Thyroid gland (tissue), 4 donors: ENCODE measurements around the gene CCNG1. TPM values are rescaled to one million over a fixed set of nuclear protein-coding genes. Genes with fewer than 3 reads are reported as not detected.

Experiments used
- DNase-seq, 2 donors: peaks; one replicate each; pipeline ENCODE4 v3.0.0-alpha.2; 2019
- H3K27ac ChIP-seq, 3 donors: fragments of 200-600 bp; sonication (generic); 1 replicate in 2 of 3; 2 replicates in 1 of 3; pipeline ENCODE4 v1.5.1; 2016 to 2019; ENCODE audit warnings: mild to moderate bottlenecking in 1 of 3, moderate library complexity in 1 of 3
- H3K27me3 ChIP-seq: fragments of 200-600 bp; sonication (generic); one replicate; pipeline ENCODE4 v1.5.1; 2019
- H3K36me3 ChIP-seq, 2 donors: fragments of 200-600 bp; sonication (generic); one replicate each; pipeline ENCODE4 v1.5.1; 2016 to 2019
- H3K4me1 ChIP-seq, 2 donors: fragments of 200-600 bp; sonication (generic); one replicate each; pipeline ENCODE4 v1.5.1; 2017 to 2019
- H3K4me3 ChIP-seq, 3 donors: fragments of 200-600 bp; sonication (generic); replicated peaks in 1 of 3; 1 replicate in 2 of 3; 2 replicates in 1 of 3; pipeline ENCODE4 v1.5.1; 2016; ENCODE audit warnings: mild to moderate bottlenecking in 1 of 3
- H3K9me3 ChIP-seq: fragments of 200-600 bp; sonication (generic); one replicate; pipeline ENCODE4 v1.5.1; 2017
- POLR2A ChIP-seq, 2 donors: fragments of 450-650 bp; IDR thresholded peaks; one replicate each; pipeline ENCODE4 v1.6.1; 2017; ENCODE audit warnings: antibody characterized with exemption in 2 of 2, mild to moderate bottlenecking in 2 of 2, moderate library complexity in 1 of 2
- WGBS, 2 donors: methylation state at CpG; one replicate each; pipeline ENCODE4 v1.1.5; 2017; 5-methylcytosine and 5-hydroxymethylcytosine counted together
- intact Hi-C: fragments of 100-400 bp; cut with DNase I; formaldehyde crosslinking; loops from one replicate; pipeline ENCODE4 v1.15.1; 2023
- total RNA-seq, 4 donors: library from RNA; depleted of rRNA; stranded (reverse); fragments of >200 nt; gene quantifications; one replicate each; pipeline ENCODE4 v1.2.3, GENCODE V29; 2016
- TF ChIP-seq, protein P1 (sequence below), 6 experiments: fragments of 200-600 bp in 3 of 6; fragments of 450-650 bp in 3 of 6; sonication (generic) in 3 of 6; IDR thresholded peaks; one replicate each; pipeline ENCODE4 v1.5.1; 2016 to 2019; ENCODE audit warnings: antibody characterized with exemption in 6 of 6, mild to moderate bottlenecking in 2 of 6, inconsistent platforms in 1 of 6, moderate library complexity in 1 of 6

Gene CCNG1
- total RNA-seq, 4 donors from 2014 or later = 116 to 149 (median 125) TPM

DNA sequence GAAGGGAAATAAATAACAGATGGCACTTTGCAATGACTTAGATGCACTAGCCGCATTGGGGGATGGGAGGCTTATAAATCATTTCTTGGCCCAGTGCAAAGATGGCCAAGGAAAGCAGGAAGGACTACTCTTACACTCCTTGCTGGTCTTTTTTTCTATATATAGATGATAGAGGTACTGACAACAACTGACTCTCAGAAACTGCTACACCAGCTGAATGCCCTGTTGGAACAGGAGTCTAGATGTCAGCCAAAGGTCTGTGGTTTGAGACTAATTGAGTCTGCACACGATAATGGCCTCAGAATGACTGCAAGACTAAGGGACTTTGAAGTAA is 1.7 kb downstream of the CCNG1 start:
- intact Hi-C loops = no loop called here
- TF ChIP-seq, protein P1, sequence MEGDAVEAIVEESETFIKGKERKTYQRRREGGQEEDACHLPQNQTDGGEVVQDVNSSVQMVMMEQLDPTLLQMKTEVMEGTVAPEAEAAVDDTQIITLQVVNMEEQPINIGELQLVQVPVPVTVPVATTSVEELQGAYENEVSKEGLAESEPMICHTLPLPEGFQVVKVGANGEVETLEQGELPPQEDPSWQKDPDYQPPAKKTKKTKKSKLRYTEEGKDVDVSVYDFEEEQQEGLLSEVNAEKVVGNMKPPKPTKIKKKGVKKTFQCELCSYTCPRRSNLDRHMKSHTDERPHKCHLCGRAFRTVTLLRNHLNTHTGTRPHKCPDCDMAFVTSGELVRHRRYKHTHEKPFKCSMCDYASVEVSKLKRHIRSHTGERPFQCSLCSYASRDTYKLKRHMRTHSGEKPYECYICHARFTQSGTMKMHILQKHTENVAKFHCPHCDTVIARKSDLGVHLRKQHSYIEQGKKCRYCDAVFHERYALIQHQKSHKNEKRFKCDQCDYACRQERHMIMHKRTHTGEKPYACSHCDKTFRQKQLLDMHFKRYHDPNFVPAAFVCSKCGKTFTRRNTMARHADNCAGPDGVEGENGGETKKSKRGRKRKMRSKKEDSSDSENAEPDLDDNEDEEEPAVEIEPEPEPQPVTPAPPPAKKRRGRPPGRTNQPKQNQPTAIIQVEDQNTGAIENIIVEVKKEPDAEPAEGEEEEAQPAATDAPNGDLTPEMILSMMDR (IDR thresholded peaks at IDR 0.05) = no peak
- no peak for TF ChIP-seq POLR2A (IDR thresholded peaks at IDR 0.05)
- no peak overlapping the region for H3K4me3 ChIP-seq
- 64 to 70% methylated on average over 2 of the region's 2 CpGs for WGBS, 2 donors
- peaks cover 6 to 16% of the 10 kb centered on the region in 2 donors for H3K36me3 ChIP-seq
- DNase-seq = no peak
- no peaks in the 10 kb centered on the region for H3K27me3 ChIP-seq
- H3K4me1 ChIP-seq = peaks cover 18 to 25% of the 10 kb centered on the region in 2 donors
- no peaks in the 10 kb centered on the region for H3K9me3 ChIP-seq
- no peak overlapping the region for H3K27ac ChIP-seq

DNA sequence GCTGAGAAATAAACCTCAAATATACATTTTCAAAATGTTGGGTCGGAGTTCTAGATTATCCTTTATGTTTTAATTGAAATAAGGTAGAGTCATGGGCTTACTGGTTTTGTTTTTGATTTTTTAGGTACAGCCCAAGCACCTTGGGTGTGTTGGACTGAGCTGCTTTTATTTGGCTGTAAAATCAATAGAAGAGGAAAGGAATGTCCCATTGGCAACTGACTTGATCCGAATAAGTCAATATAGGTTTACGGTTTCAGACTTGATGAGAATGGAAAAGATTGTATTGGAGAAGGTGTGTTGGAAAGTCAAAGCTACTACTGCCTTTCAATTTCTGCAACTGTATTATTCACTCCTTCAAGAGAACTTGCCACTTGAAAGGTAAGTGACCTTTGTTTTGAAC is 3.6 kb downstream of the CCNG1 start:
- 97 to 98% methylated on average over 3 of the region's 3 CpGs for WGBS, 2 donors

DNA sequence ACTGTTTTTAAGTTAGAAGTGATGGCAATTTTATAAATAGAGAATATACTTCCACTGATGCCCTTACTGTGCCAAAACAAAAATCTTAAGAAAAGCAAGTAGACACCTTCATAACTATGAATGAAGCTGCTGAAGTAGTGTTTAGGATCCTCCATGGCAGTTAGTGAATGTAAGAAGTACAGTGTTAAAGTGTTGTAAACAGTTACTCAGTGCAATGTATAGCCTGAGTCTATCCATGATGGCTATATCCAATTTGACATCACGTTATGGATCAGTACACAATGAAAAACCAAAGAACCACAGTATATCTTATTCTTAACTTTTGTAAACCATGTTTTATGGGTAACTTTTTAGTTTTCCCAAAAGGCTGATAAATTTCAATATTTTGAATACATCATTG is 7.1 kb downstream of the CCNG1 start:
- intact Hi-C loops = no loop called here
- WGBS, 2 donors = 91 to 100% methylated on average over 1 of the region's 1 CpG
- DNase-seq = no peak
- H3K27me3 ChIP-seq = no peaks in the 10 kb centered on the region
- no peaks in the 10 kb centered on the region for H3K9me3 ChIP-seq
- no peak for TF ChIP-seq POLR2A (IDR thresholded peaks at IDR 0.05)
- TF ChIP-seq, protein P1 (IDR thresholded peaks at IDR 0.05) = no peak
- no peak overlapping the region for H3K4me3 ChIP-seq
- H3K4me1 ChIP-seq = peaks cover 5 to 10% of the 10 kb centered on the region in 2 donors
- H3K27ac ChIP-seq = no peak overlapping the region
- peaks cover 14 to 24% of the 10 kb centered on the region in 2 donors for H3K36me3 ChIP-seq

More for the DNA sequence above, 3.6 kb downstream of the CCNG1 start:
- H3K36me3 ChIP-seq = peaks cover 14 to 16% of the 10 kb centered on the region in 2 donors
- no peaks in the 10 kb centered on the region for H3K27me3 ChIP-seq
- no peak overlapping the region for H3K27ac ChIP-seq
- TF ChIP-seq, protein P1 (IDR thresholded peaks at IDR 0.05) = no peak
- no peak for TF ChIP-seq POLR2A (IDR thresholded peaks at IDR 0.05)
- no peak for DNase-seq
- H3K4me3 ChIP-seq = no peak overlapping the region
- peaks cover 18 to 25% of the 10 kb centered on the region in 2 donors for H3K4me1 ChIP-seq
- intact Hi-C loops = no loop called here
- H3K9me3 ChIP-seq = no peaks in the 10 kb centered on the region

DNA sequence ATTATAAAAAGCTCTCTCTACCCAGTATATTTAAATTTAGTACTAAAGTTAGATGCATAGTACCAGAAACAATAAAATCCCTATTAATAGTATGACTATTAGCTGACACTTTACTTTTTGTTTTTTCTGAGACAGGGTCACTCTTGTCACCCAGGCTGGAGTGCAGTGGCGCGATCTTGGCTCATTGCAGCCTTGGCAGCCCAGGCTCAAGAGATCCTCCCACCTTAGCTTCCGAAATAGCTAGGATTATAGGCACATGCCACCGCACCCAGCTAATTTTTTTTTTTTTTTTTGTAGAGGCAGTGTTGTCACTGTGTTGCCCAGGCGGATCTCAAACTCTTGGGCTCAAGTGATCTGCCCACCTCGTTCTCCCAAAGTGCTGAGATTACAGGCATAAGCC is 8.0 kb downstream of the CCNG1 start:
- TF ChIP-seq POLR2A (IDR thresholded peaks at IDR 0.05) = no peak
- TF ChIP-seq, protein P1 (IDR thresholded peaks at IDR 0.05) = no peak
- intact Hi-C loops = no loop called here
- H3K36me3 ChIP-seq = peaks cover 14 to 24% of the 10 kb centered on the region in 2 donors

DNA sequence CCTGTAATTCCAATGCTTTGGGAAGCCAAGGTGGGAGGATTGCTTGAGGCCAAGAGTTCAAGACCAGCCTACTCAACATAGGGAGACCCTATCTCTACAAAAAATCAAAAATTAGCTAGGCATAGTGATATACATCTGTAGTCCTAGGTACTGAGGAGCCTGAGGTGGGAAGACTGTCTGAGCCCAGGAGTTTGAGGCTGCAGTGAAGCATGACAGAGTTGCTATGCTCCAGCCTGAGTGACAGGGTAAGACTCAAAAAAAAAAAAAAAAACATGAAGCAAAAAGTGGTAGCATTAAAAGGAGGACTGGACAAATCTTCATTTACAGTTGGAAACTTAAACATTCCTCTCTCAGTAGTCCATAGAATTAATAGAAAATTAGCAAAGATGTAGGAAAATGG is 9.8 kb downstream of the CCNG1 start:
- intact Hi-C loops = no loop called here
- Histone ChIP-seq H3K27me3 (no peaks in the 10 kb centered on the region), H3K36me3 (peaks cover 11 to 20% of the 10 kb centered on the region in 2 donors), H3K9me3 (no peaks in the 10 kb centered on the region), H3K27ac (no peak overlapping the region), H3K4me1 (no peaks in the 10 kb centered on the region), H3K4me3 (no peak overlapping the region)
- TF ChIP-seq POLR2A (IDR thresholded peaks at IDR 0.05) = no peak
- TF ChIP-seq, protein P1 (IDR thresholded peaks at IDR 0.05) = no peak
- no peak for DNase-seq

More for the DNA sequence above, 8.0 kb downstream of the CCNG1 start:
- H3K27me3 ChIP-seq = no peaks in the 10 kb centered on the region
- 90 to 91% methylated on average over 6 of the region's 6 CpGs for WGBS, 2 donors
- no peak overlapping the region for H3K4me3 ChIP-seq
- no peaks in the 10 kb centered on the region for H3K9me3 ChIP-seq
- no peak for DNase-seq
- H3K27ac ChIP-seq = no peak overlapping the region
- H3K4me1 ChIP-seq = peaks cover 0 to 4% of the 10 kb centered on the region in 2 donors
